Esophagus muscularis mucosa (tissue), 3 donors: ENCODE results near the gene NGFR.

ENCODE experiments used
- POLR2A ChIP-seq: fragments of 450-650 bp; IDR thresholded peaks from one replicate; pipeline ENCODE4 v1.6.1; 2017; ENCODE audit warnings: antibody characterized with exemption, moderate library complexity, mild to moderate bottlenecking, low read depth
- TF ChIP-seq, protein P1 (sequence below), 3 experiments: fragments of 200-600 bp in 2 of 3; fragments of 450-650 bp in 1 of 3; sonication (generic) in 2 of 3; IDR thresholded peaks; one replicate each; pipeline ENCODE4 v1.5.1; 2017 to 2019; ENCODE audit warnings: antibody characterized with exemption in 3 of 3, mild to moderate bottlenecking in 2 of 3, moderate library complexity in 1 of 3

DNA sequence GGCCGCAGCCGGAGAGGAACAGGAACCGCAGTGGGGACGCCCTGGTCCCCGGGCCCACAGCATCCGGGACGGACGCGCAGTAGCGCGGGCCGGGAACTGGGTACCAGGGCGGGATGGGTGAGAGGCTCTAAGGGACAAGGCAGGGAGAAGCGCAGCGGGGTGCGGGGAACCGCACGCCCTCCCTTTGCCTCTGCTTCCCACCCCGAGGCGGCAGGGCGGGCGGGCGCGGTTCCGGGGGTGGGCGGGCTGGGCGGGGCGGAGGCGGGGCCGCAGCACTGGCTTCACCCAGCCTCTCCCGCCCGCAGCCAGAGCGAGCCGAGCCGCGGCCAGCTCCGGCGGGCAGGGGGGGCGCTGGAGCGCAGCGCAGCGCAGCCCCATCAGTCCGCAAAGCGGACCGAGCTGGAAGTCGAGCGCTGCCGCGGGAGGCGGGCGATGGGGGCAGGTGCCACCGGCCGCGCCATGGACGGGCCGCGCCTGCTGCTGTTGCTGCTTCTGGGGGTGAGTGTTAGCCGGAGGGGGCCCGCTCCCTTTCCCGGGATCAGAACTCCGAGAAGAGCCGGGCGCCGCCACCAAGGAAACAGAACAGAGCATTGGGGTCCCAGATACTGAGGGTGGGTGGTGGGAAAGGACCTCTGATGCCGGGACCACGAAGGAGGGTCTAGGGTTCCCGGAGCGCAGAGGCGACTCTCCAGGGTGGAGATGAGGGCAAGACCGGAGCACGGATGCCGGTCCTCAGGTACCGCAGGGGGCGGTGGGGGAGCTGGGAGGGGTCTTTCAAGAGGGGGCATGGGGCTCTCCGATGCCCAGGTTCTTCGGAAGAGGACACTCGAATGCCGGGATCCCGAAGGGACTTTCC is at the start of gene NGFR:
- TF ChIP-seq, protein P1, sequence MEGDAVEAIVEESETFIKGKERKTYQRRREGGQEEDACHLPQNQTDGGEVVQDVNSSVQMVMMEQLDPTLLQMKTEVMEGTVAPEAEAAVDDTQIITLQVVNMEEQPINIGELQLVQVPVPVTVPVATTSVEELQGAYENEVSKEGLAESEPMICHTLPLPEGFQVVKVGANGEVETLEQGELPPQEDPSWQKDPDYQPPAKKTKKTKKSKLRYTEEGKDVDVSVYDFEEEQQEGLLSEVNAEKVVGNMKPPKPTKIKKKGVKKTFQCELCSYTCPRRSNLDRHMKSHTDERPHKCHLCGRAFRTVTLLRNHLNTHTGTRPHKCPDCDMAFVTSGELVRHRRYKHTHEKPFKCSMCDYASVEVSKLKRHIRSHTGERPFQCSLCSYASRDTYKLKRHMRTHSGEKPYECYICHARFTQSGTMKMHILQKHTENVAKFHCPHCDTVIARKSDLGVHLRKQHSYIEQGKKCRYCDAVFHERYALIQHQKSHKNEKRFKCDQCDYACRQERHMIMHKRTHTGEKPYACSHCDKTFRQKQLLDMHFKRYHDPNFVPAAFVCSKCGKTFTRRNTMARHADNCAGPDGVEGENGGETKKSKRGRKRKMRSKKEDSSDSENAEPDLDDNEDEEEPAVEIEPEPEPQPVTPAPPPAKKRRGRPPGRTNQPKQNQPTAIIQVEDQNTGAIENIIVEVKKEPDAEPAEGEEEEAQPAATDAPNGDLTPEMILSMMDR (IDR thresholded peaks at IDR 0.05) = peak in 2 of 3 experiments; percentile 6 to 23
- TF ChIP-seq POLR2A = no peak
